GM23248 (cell line): ENCODE data around the gene GALNT10. TPM values are rescaled to one million over a fixed set of nuclear protein-coding genes. Genes with fewer than 3 reads are reported as not detected.

Source experiments
- DNase-seq: peaks from one replicate; pipeline ENCODE4 v3.0.0-alpha.2; 2015
- H2AFZ ChIP-seq: fragments of 200-600 bp; sonication (generic); 2 replicates; pipeline ENCODE4 v1.6.1; 2016; ENCODE audit warnings: antibody characterized with exemption
- H3F3A ChIP-seq: fragments of 200-600 bp; sonication (generic); 2 replicates; pipeline ENCODE4 v1.6.1; 2016; ENCODE audit warnings: mild to moderate bottlenecking, antibody characterized with exemption, mixed run types; ENCODE audit not compliant: insufficient read depth
- H3K27ac ChIP-seq: fragments of 200-600 bp; sonication (generic); 2 replicates; pipeline ENCODE4 v1.5.1; 2016; ENCODE audit warnings: mild to moderate bottlenecking
- H3K27me3 ChIP-seq: fragments of 200-600 bp; sonication (generic); replicated peaks from 2 replicates; pipeline ENCODE4 v1.6.1; 2016; ENCODE audit warnings: mild to moderate bottlenecking; ENCODE audit not compliant: insufficient read depth
- H3K36me3 ChIP-seq: fragments of 200-600 bp; sonication (generic); 2 replicates; pipeline ENCODE4 v1.6.1; 2016; ENCODE audit warnings: low read depth, mild to moderate bottlenecking
- H3K4me1 ChIP-seq: fragments of 200-600 bp; sonication (generic); 2 replicates; pipeline ENCODE4 v1.6.1; 2016; ENCODE audit warnings: mild to moderate bottlenecking; ENCODE audit not compliant: insufficient read depth
- H3K4me2 ChIP-seq: fragments of 200-600 bp; sonication (generic); one replicate; pipeline ENCODE4 v1.6.1; 2016; ENCODE audit warnings: mild to moderate bottlenecking; ENCODE audit not compliant: unreplicated experiment
- H3K4me3 ChIP-seq: fragments of 200-600 bp; sonication (generic); 2 replicates; pipeline ENCODE4 v1.5.1; 2016; ENCODE audit warnings: mild to moderate bottlenecking
- H3K79me2 ChIP-seq: fragments of 200-600 bp; sonication (generic); 2 replicates; pipeline ENCODE4 v1.6.1; 2016; ENCODE audit warnings: mild to moderate bottlenecking; ENCODE audit not compliant: insufficient read depth
- H3K9ac ChIP-seq: fragments of 200-600 bp; sonication (generic); 2 replicates; pipeline ENCODE4 v1.6.1; 2016; ENCODE audit warnings: mild to moderate bottlenecking
- H3K9me2 ChIP-seq: fragments of 200-600 bp; sonication (generic); 2 replicates; pipeline ENCODE4 v1.6.1; 2016; ENCODE audit warnings: mixed run types, mild to moderate bottlenecking, moderate library complexity; ENCODE audit not compliant: insufficient read depth
- H3K9me3 ChIP-seq: fragments of 200-600 bp; sonication (generic); one replicate; pipeline ENCODE4 v1.6.1; 2017; ENCODE audit warnings: low read depth
- H4K20me1 ChIP-seq: fragments of 200-600 bp; sonication (generic); 2 replicates; pipeline ENCODE4 v1.6.0; 2016; ENCODE audit not compliant: insufficient read depth
- EZH2 ChIP-seq: fragments of 200-600 bp; sonication (generic); IDR thresholded peaks from 2 replicates; pipeline ENCODE4 v1.6.1; 2018; ENCODE audit warnings: antibody characterized with exemption, mild to moderate bottlenecking; ENCODE audit not compliant: insufficient read depth, poor library complexity, severe bottlenecking
- EZH2phosphoT487 ChIP-seq: fragments of 200-600 bp; sonication (generic); IDR thresholded peaks from 2 replicates; pipeline ENCODE4 v1.6.1; 2018; ENCODE audit warnings: antibody characterized with exemption, moderate library complexity, mild to moderate bottlenecking, low read depth; ENCODE audit not compliant: insufficient read depth
- WGBS, 2 experiments: methylation state at CpG; one replicate each; pipeline ENCODE4 v1.1.6; 2015 to 2017; ENCODE audit warnings: low lambda C conversion rate in 2 of 2, low coverage in 1 of 2; ENCODE audit errors: missing lambda C conversion rate in 2 of 2; 5-methylcytosine and 5-hydroxymethylcytosine counted together
- in situ Hi-C: fragments of 300-500 bp; cut with MboI; formaldehyde crosslinking; loops from 2 replicates; pipeline ENCODE4 v1.15.0; 2020
- polyA plus RNA-seq: library from polyadenylated mRNA; unstranded; fragments of >200 nt; fragmentation: Nextera tagmentation; extraction: Ambion mirVana; gene quantifications from 2 replicates; pipeline ENCODE4 v1.2.1, GENCODE V29; 2016
- total RNA-seq: library from RNA; depleted of rRNA; stranded (reverse); fragments of >200 nt; shearing (Covaris generic); gene quantifications from 2 replicates; pipeline ENCODE4 v1.2.3, GENCODE V29; 2014

GALNT10 gene
- total and polyA plus RNA-seq, 2 experiments from 2014 or later = 23.3 to 67.9 TPM

DNA sequence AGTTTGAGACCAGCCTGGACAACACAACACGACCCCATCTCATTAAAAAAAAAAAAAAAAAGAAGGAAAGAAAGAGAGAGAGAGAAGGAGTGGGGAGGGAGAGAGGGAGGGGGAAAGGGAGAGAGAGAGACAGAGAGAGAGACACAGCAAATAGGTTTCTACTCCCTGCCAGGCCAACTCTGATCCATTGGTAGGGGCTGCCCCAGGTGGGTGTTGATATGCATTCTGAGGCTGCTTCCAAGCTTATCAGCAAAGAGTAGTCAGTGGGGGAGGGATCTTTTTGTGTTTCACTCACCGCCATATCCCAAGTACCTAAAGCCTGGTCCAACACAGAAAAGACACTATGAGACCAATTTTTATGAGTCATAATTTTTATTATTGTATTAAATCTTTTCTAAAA lies 198.3 kb downstream of the GALNT10 start:
- H3K9me3 ChIP-seq = no peaks in the 10 kb centered on the region
- no peaks in the 10 kb centered on the region for H3K9me2 ChIP-seq
- no peak overlapping the region for H3K27ac ChIP-seq
- H3K79me2 ChIP-seq = no peaks in the 10 kb centered on the region
- WGBS, 2 experiments = 95 to 97% methylated on average over 1 to 2 of the region's 2 CpGs
- no peaks in the 10 kb centered on the region for H3K4me1 ChIP-seq
- H3K4me3 ChIP-seq = no peak overlapping the region
- no peak overlapping the region for H3K9ac ChIP-seq
- in situ Hi-C loops = no loop called here
- H3K36me3 ChIP-seq = peaks cover 22% of the 10 kb centered on the region
- no peaks in the 10 kb centered on the region for H3K27me3 ChIP-seq
- TF ChIP-seq EZH2phosphoT487 = no peak
- no peak for TF ChIP-seq EZH2
- H4K20me1 ChIP-seq = no peaks in the 10 kb centered on the region
- DNase-seq = no peak
- no peaks in the 10 kb centered on the region for H3F3A ChIP-seq
- no peak overlapping the region for H2AFZ ChIP-seq
- no peak overlapping the region for H3K4me2 ChIP-seq

DNA sequence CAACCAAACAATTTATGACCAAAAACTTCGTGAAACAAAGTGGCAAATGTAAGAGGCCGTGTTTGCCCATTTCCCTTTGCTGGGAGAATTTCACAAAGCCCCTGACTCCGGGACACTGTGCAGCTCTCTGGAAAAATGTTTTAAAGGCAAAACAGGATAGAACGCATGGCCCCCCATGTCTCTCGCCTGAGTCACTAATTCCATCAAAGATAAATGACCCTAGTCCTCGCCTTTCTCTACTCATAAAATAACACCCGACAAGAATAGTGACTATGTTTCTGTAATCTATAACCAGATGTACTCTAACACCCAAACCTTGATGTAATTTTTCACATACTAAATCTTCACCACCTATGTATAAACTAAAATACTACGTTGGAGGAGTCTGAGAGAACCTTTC lies 199.6 kb downstream of the GALNT10 start:
- DNase-seq = no peak
- Histone ChIP-seq H3K27ac (no peak overlapping the region), H3K4me2 (no peak overlapping the region), H3K9me2 (no peaks in the 10 kb centered on the region), H3K9ac (no peak overlapping the region), H3K9me3 (no peaks in the 10 kb centered on the region), H3K4me3 (no peak overlapping the region), H2AFZ (no peak overlapping the region), H3K79me2 (no peaks in the 10 kb centered on the region), H4K20me1 (no peaks in the 10 kb centered on the region), H3F3A (no peaks in the 10 kb centered on the region), H3K27me3 (no peaks in the 10 kb centered on the region), H3K36me3 (peaks cover 22% of the 10 kb centered on the region), H3K4me1 (no peaks in the 10 kb centered on the region)
- 83 to 90% methylated on average over 8 of the region's 8 CpGs for WGBS, 2 experiments
- in situ Hi-C loops = no loop called here
- TF ChIP-seq EZH2 = no peak
- TF ChIP-seq EZH2phosphoT487 = no peak

DNA sequence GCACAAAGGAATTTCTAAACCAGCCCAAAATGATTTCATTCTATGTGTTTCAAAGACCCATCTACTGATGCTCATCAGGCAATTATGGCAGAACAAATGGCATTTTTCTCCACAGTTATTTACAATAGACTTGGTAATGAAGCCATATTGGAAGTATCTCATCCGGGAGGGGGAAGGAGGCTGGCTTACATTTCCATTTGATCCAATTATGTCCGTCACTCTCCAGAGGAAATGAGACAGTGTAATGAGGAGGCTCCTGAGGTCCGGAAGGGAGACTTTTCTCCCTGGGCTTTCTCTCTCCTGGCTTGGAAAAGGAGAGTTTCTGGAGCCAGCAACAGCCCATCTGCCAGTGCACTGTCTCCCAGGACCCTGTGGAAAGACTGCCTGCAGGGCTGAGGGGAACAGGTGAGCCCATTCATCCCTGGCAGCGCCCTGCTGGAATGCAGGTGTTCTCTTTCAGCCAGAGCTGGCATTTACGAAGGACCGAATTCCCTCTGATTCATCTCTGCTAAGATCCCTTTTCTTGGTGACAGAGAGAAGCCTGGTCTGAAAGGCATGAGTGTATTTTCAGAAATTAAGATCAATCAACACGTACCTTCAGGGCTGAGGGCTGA lies 200.3 kb downstream of the GALNT10 start:
- Histone ChIP-seq H3K27ac (no peak overlapping the region), H3K36me3 (peaks cover 17% of the 10 kb centered on the region), H3K4me1 (no peaks in the 10 kb centered on the region), H4K20me1 (no peaks in the 10 kb centered on the region), H3K9me2 (no peaks in the 10 kb centered on the region), H3F3A (no peaks in the 10 kb centered on the region), H2AFZ (no peak overlapping the region), H3K4me2 (no peak overlapping the region), H3K9me3 (no peaks in the 10 kb centered on the region), H3K9ac (no peak overlapping the region), H3K79me2 (no peaks in the 10 kb centered on the region), H3K27me3 (no peaks in the 10 kb centered on the region), H3K4me3 (no peak overlapping the region)
- DNase-seq = no peak
- no peak for TF ChIP-seq EZH2phosphoT487
- TF ChIP-seq EZH2 = no peak
- WGBS, 2 experiments = 94 to 97% methylated on average over 7 of the region's 7 CpGs
- in situ Hi-C loops = no loop called here

DNA sequence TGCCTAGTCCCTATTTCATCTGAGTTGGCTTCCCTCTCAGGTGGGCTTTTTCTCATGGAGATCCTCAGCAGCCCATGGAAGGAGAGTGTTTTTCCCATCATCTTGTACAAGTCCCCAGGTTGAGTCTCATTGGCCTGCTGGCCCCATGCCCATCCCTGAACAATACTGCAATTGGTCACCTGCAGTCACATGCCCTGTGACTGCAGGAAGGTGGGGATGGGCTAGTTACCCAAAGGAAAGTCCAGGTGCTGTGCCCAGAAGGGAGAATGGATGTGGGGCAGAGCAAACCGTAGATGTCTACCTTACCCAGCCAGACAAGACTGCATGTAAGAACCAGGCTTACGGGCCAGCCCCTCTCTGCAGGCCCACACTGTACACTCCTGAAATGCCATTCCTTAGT lies 201.3 kb downstream of the GALNT10 start:
- Histone ChIP-seq H3K9ac (no peak overlapping the region), H3F3A (no peaks in the 10 kb centered on the region), H3K79me2 (no peaks in the 10 kb centered on the region), H3K4me1 (no peaks in the 10 kb centered on the region), H4K20me1 (no peaks in the 10 kb centered on the region), H3K9me3 (no peaks in the 10 kb centered on the region), H3K27me3 (no peaks in the 10 kb centered on the region), H3K27ac (no peak overlapping the region), H3K4me3 (no peak overlapping the region), H3K9me2 (no peaks in the 10 kb centered on the region), H3K4me2 (no peak overlapping the region), H2AFZ (no peak overlapping the region), H3K36me3 (peaks cover 17% of the 10 kb centered on the region)
- TF ChIP-seq EZH2 = no peak
- in situ Hi-C loops = no loop called here
- 100% methylated on average over 2 of the region's 2 CpGs for WGBS, 2 experiments
- no peak for DNase-seq

DNA sequence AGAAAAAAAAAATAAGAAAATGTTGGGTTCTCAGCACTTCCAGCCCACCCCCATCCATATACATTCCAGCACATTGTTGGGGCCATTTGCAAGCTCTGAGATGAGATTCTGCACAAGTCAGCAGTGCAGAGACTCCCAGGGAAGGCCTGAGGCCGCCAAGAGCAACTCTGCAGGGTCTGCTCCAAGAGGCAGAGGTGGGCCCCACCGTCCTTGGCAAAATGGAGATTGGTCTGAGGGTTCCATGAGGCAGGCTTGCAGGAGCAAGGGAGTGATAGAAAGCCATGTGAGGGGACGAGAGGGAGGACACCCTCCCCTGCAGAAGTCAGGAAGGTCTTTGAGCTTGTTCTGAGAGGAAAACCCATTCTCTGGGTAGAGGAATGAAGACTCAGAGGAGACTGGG lies 203.3 kb downstream of the GALNT10 start:
- no peaks in the 10 kb centered on the region for H4K20me1 ChIP-seq
- no peak overlapping the region for H3K27ac ChIP-seq
- in situ Hi-C loops = no loop called here
- TF ChIP-seq EZH2phosphoT487 (no peak), EZH2 (no peak)
- H3K4me2 ChIP-seq = no peak overlapping the region
- no peak for DNase-seq
- peaks cover 17% of the 10 kb centered on the region for H3K36me3 ChIP-seq
- H3K9me3 ChIP-seq = no peaks in the 10 kb centered on the region
- H3F3A ChIP-seq = no peaks in the 10 kb centered on the region
- no peak overlapping the region for H3K9ac ChIP-seq
- WGBS, 2 experiments = 89 to 95% methylated on average over 3 of the region's 3 CpGs
- no peaks in the 10 kb centered on the region for H3K4me1 ChIP-seq
- no peaks in the 10 kb centered on the region for H3K9me2 ChIP-seq
- H3K27me3 ChIP-seq = no peaks in the 10 kb centered on the region
- no peak overlapping the region for H2AFZ ChIP-seq
- no peaks in the 10 kb centered on the region for H3K79me2 ChIP-seq
- no peak overlapping the region for H3K4me3 ChIP-seq
